ENCODE results near the gene PCNX2. TPM values are rescaled to one million over a fixed set of nuclear protein-coding genes. Genes with fewer than 3 reads are reported as not detected.

The PCNX2 gene
- total RNA-seq, 1 donor: 56.8 TPM

DNA sequence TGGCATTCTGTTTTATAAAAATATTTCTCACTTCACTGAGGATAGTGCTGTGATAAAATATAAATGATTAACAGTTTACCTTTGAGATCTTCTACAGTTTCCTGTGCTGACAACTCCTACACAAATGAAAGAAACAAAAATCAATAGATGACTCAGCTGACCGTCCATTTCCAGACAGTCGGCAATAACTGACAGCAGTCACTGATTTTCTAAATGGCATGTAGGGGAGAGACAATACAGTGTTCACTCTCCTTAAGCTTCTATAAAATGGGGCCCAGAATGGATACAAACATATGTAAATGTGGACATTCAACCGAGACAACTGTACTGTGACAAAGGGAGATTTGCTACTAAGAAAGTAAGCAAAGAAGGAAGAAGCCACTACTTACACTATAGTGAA is 34.3 kb downstream of the PCNX2 start:
- H3K9me3 ChIP-seq (ENCODE audit: low read depth, low read length): no peaks in the 10 kb centered on the region
- TF ChIP-seq, protein P1, sequence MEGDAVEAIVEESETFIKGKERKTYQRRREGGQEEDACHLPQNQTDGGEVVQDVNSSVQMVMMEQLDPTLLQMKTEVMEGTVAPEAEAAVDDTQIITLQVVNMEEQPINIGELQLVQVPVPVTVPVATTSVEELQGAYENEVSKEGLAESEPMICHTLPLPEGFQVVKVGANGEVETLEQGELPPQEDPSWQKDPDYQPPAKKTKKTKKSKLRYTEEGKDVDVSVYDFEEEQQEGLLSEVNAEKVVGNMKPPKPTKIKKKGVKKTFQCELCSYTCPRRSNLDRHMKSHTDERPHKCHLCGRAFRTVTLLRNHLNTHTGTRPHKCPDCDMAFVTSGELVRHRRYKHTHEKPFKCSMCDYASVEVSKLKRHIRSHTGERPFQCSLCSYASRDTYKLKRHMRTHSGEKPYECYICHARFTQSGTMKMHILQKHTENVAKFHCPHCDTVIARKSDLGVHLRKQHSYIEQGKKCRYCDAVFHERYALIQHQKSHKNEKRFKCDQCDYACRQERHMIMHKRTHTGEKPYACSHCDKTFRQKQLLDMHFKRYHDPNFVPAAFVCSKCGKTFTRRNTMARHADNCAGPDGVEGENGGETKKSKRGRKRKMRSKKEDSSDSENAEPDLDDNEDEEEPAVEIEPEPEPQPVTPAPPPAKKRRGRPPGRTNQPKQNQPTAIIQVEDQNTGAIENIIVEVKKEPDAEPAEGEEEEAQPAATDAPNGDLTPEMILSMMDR (IDR thresholded peaks at IDR 0.05; ENCODE audit: extremely low read depth, low read depth, low read length): no peak

DNA sequence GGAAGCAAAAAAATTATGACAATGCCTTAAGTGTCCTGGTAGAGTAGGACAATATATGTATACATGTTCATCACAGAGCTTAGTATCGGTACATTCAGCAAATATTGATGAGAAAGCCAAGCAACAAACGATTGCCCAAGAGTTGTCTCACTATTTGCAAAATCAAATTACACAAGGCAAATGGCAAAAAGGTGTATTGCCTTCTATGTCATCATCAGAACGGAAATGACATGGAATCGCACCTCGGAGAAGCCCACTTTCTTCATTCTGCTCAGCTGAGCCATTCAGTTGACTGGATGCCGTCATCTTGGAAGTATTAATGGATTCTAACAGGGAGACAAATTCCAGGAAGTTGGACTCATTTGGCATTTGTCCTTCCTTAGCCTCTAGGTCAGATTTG is 37.7 kb downstream of the PCNX2 start:
- Histone ChIP-seq H4K20me1 (ENCODE audit: insufficient read depth, low read length) (no peaks in the 10 kb centered on the region), H2AFZ (ENCODE audit: low read length) (no peak overlapping the region), H3K4me3 (ENCODE audit: insufficient read depth, low read length) (no peak overlapping the region), H3K27me3 (ENCODE audit: insufficient read depth, low read length) (no peaks in the 10 kb centered on the region), H3K9me3 (ENCODE audit: low read depth, low read length) (no peaks in the 10 kb centered on the region), H3K4me2 (ENCODE audit: insufficient read depth, low read length) (no peak overlapping the region), H3K79me2 (ENCODE audit: insufficient read depth, low read length) (no peaks in the 10 kb centered on the region), H3K27ac (ENCODE audit: low read depth, low read length) (no peak overlapping the region), H3K4me1 (ENCODE audit: insufficient read depth, low read length) (no peaks in the 10 kb centered on the region), H3K36me3 (ENCODE audit: insufficient read depth, low read length) (peaks cover 17% of the 10 kb centered on the region)
- TF ChIP-seq, protein P1 (IDR thresholded peaks at IDR 0.05; ENCODE audit: extremely low read depth, low read depth, low read length): no peak
- no peak for DNase-seq (ENCODE audit: insufficient read length, low spot score, missing footprints)

More for the DNA sequence above, 34.3 kb downstream of the PCNX2 start:
- Histone ChIP-seq H3K27ac (ENCODE audit: low read depth, low read length) (no peak overlapping the region), H3K4me3 (ENCODE audit: insufficient read depth, low read length) (no peak overlapping the region), H3K79me2 (ENCODE audit: insufficient read depth, low read length) (no peaks in the 10 kb centered on the region), H3K4me2 (ENCODE audit: insufficient read depth, low read length) (no peak overlapping the region), H3K36me3 (ENCODE audit: insufficient read depth, low read length) (peaks cover 17% of the 10 kb centered on the region), H3K27me3 (ENCODE audit: insufficient read depth, low read length) (no peaks in the 10 kb centered on the region), H4K20me1 (ENCODE audit: insufficient read depth, low read length) (no peaks in the 10 kb centered on the region), H3K4me1 (ENCODE audit: insufficient read depth, low read length) (no peaks in the 10 kb centered on the region), H2AFZ (ENCODE audit: low read length) (no peak overlapping the region)
- no peak for DNase-seq (ENCODE audit: insufficient read length, low spot score, missing footprints)

DNA sequence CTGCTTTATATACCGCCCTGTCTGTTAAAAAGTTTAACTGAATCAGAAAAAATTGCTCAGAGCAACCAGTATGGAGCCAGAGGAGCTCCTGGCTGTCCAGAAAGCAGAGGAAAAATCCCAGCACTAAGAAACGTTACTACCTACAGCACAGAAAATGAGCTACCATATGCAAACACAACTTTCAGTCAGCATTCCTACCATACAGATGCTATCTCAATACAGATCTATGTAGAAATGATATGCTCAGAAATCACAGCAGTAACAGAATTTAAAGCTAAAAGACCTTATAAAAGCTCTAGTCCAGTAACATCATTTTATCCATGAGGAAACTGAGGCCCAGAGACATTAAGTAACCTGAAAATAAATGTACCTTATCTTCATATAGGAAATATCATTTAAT is 38.7 kb downstream of the PCNX2 start:
- H3K4me1 ChIP-seq (ENCODE audit: insufficient read depth, low read length): no peaks in the 10 kb centered on the region
- H3K79me2 ChIP-seq (ENCODE audit: insufficient read depth, low read length): no peaks in the 10 kb centered on the region
- H3K9me3 ChIP-seq (ENCODE audit: low read depth, low read length): no peaks in the 10 kb centered on the region

DNA sequence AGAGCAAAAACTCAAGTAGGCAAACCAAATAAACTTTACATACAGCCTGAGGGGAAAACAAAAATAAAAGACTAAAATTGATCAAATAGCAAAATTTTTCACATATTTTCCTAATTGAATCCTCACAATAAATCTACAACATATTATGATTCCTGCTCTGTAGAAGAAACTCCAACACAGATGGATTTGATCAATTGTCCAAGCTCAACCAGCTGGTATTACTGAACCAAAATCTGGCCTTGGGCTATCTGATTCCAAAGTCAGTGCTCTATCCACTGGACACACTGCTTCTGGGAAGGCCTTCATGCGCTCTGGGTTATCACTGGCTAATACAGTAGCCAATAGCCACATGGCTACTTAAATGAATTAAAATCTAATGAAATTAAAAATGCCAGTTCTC is 39.3 kb downstream of the PCNX2 start:
- TF ChIP-seq, protein P1 (IDR thresholded peaks at IDR 0.05; ENCODE audit: extremely low read depth, low read depth, low read length): no peak
- Histone ChIP-seq H2AFZ (ENCODE audit: low read length) (no peak overlapping the region), H3K4me3 (ENCODE audit: insufficient read depth, low read length) (no peak overlapping the region), H4K20me1 (ENCODE audit: insufficient read depth, low read length) (no peaks in the 10 kb centered on the region), H3K9me3 (ENCODE audit: low read depth, low read length) (no peaks in the 10 kb centered on the region), H3K27ac (ENCODE audit: low read depth, low read length) (no peak overlapping the region), H3K4me2 (ENCODE audit: insufficient read depth, low read length) (no peak overlapping the region), H3K36me3 (ENCODE audit: insufficient read depth, low read length) (peaks cover 27% of the 10 kb centered on the region), H3K4me1 (ENCODE audit: insufficient read depth, low read length) (no peaks in the 10 kb centered on the region), H3K79me2 (ENCODE audit: insufficient read depth, low read length) (no peaks in the 10 kb centered on the region), H3K27me3 (ENCODE audit: insufficient read depth, low read length) (no peaks in the 10 kb centered on the region)
- DNase-seq (ENCODE audit: insufficient read length, low spot score, missing footprints): no peak

More for the DNA sequence above, 38.7 kb downstream of the PCNX2 start:
- H3K27me3 ChIP-seq (ENCODE audit: insufficient read depth, low read length): no peaks in the 10 kb centered on the region
- H3K4me2 ChIP-seq (ENCODE audit: insufficient read depth, low read length): no peak overlapping the region
- H4K20me1 ChIP-seq (ENCODE audit: insufficient read depth, low read length): no peaks in the 10 kb centered on the region
- no peak for DNase-seq (ENCODE audit: insufficient read length, low spot score, missing footprints)
- H2AFZ ChIP-seq (ENCODE audit: low read length): no peak overlapping the region
- peaks cover 24% of the 10 kb centered on the region for H3K36me3 ChIP-seq (ENCODE audit: insufficient read depth, low read length)
- TF ChIP-seq, protein P1 (IDR thresholded peaks at IDR 0.05; ENCODE audit: extremely low read depth, low read depth, low read length): no peak
- no peak overlapping the region for H3K4me3 ChIP-seq (ENCODE audit: insufficient read depth, low read length)
- no peak overlapping the region for H3K27ac ChIP-seq (ENCODE audit: low read depth, low read length)
